ENCODE data around the gene ASPSCR1. TPM values are rescaled to one million over a fixed set of nuclear protein-coding genes. Genes with fewer than 3 reads are reported as not detected.

Gene ASPSCR1
- polyA plus RNA-seq, 1 donor from 2014 or later: 30.8 TPM

DNA sequence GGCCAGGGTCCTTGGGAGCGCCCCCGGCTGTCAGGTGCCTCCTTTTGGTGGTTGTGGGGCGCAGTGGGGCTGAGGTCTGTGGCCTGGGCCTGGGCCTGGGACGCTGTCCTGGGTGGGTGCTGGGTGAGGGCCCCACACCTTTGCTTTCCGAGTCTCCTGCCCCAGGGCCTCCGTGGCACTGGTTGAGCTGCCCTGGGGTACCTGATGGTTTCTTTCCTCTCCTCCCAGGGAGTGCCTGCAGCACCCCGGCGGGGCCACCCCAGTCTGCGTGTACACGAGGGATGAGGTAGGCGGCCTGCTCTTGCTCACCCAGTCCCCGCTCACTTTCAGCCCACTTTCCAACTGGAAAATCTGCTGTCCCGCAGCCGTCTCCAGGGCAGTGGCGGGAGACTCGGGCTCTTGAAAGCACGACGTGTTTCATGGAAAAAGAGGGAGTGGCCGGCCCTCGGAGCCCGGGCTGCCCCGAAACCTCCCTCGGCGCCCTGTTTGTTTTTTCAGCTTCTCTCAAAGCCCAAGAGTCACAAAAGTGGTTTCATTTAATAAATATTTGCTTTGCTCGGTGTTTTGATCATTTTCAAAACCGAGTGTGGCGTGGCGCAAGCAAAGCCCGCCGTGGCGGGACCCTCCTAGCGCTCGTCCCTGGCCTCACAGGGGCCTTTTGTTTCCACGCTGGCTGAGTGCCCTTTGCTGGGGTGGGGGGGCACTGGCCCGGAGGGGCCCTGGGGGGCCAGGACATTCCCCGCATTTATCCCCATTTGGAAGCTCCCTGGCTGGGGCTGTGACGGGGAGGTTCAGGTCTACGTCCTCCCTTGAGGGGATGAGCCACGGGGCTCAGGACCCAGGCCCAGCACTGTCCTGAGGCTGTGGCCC lies 17.4 kb downstream of the ASPSCR1 start:
- no peak overlapping the region for H3K4me3 Mint-ChIP-seq
- no peaks in the 10 kb centered on the region for H3K36me3 Mint-ChIP-seq
- no peaks in the 10 kb centered on the region for H3K27me3 Mint-ChIP-seq
- no peak overlapping the region for H3K27ac Mint-ChIP-seq
- peaks cover 0 to 3% (median 0%) of the 10 kb centered on the region in 3 donors for H3K4me1 Mint-ChIP-seq
- no peaks in the 10 kb centered on the region for H3K9me3 Mint-ChIP-seq

- no peak overlapping the region for H3K27ac Mint-ChIP-seq
- no peaks in the 10 kb centered on the region for H3K9me3 Mint-ChIP-seq
- no peak overlapping the region for H3K4me3 Mint-ChIP-seq
- H3K36me3 Mint-ChIP-seq: no peaks in the 10 kb centered on the region
- no peaks in the 10 kb centered on the region for H3K27me3 Mint-ChIP-seq
- H3K4me1 Mint-ChIP-seq: peaks cover 0 to 3% (median 0%) of the 10 kb centered on the region in 3 donors
Observed at GRCh38 chr17:81995463-81996231, 18.2 kb downstream of the ASPSCR1 start.

- Mint-ChIP-seq H3K4me1 (peaks cover 0 to under 1% (median 0%) of the 10 kb centered on the region in 3 donors), H3K9me3 (no peaks in the 10 kb centered on the region), H3K27me3 (no peaks in the 10 kb centered on the region), H3K27ac (no peak overlapping the region), H3K36me3 (no peaks in the 10 kb centered on the region), H3K4me3 (no peak overlapping the region)
Observed at GRCh38 chr17:81996232-81996756, 18.9 kb downstream of the ASPSCR1 start.

GRCh38 chr17:81996757-81997441 lies 19.5 kb downstream of the ASPSCR1 start:
- Mint-ChIP-seq H3K4me3 (no peak overlapping the region), H3K4me1 (no peaks in the 10 kb centered on the region), H3K27ac (no peak overlapping the region), H3K9me3 (no peaks in the 10 kb centered on the region), H3K36me3 (no peaks in the 10 kb centered on the region), H3K27me3 (no peaks in the 10 kb centered on the region)

GRCh38 chr17:81998212-81998611 lies 20.8 kb downstream of the ASPSCR1 start:
- Mint-ChIP-seq H3K4me3 (no peak overlapping the region), H3K27ac (no peak overlapping the region), H3K36me3 (no peaks in the 10 kb centered on the region), H3K9me3 (no peaks in the 10 kb centered on the region), H3K4me1 (no peaks in the 10 kb centered on the region), H3K27me3 (no peaks in the 10 kb centered on the region)

- Mint-ChIP-seq H3K9me3 (no peaks in the 10 kb centered on the region), H3K4me3 (no peak overlapping the region), H3K36me3 (no peaks in the 10 kb centered on the region), H3K27ac (no peak overlapping the region), H3K4me1 (no peaks in the 10 kb centered on the region), H3K27me3 (no peaks in the 10 kb centered on the region)
Observed at GRCh38 chr17:81998691-81999438, 21.4 kb downstream of the ASPSCR1 start.

GRCh38 chr17:81999587-81999975 lies 22.2 kb downstream of the ASPSCR1 start:
- Mint-ChIP-seq H3K4me1 (no peaks in the 10 kb centered on the region), H3K4me3 (no peak overlapping the region), H3K27me3 (no peaks in the 10 kb centered on the region), H3K9me3 (no peaks in the 10 kb centered on the region), H3K27ac (no peak overlapping the region), H3K36me3 (no peaks in the 10 kb centered on the region)

DNA sequence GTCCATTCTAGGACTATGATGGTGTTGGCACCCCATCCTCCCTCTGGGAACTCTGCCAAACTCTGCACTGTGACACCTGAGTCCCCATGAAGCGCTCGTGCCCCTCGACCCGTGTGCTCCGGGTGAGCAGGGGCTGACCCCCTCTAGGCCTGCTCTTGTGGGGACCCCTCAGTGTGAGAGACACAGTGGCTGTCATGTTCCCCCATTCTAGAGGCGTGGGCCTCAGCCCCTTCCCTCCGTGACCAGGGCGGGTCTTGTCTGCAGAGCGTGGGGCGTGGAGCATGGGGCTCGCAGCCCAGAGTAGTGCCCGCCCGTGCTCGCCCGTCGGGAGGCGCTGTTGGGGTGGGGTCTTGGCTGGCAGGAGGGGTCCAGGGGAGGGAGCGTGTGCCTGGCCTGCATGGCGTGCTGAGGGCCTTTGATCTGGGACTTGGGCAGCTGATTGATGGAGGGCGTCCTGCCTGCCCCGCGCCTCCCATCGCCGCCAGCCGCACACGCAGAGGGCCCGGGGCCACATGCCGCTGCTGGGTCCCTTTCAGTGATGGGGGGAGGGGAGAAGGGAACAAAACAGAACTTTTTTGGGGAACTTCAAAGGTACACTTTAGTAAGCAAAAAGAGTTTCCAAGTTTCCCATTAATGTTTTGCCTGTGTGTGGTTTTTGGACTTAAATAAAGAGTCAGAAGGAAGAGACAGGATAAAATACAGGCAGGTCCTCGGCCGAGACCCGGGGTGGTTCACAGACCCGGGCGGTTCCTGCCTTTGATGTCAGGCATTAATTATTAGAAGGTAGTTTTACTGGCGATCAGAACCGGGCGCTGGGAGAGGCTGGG lies 22.8 kb downstream of the ASPSCR1 start:
- H3K4me1 Mint-ChIP-seq: no peaks in the 10 kb centered on the region
- H3K27me3 Mint-ChIP-seq: no peaks in the 10 kb centered on the region
- H3K4me3 Mint-ChIP-seq: no peak overlapping the region
- no peak overlapping the region for H3K27ac Mint-ChIP-seq
- H3K9me3 Mint-ChIP-seq: no peaks in the 10 kb centered on the region
- H3K36me3 Mint-ChIP-seq: no peaks in the 10 kb centered on the region

DNA sequence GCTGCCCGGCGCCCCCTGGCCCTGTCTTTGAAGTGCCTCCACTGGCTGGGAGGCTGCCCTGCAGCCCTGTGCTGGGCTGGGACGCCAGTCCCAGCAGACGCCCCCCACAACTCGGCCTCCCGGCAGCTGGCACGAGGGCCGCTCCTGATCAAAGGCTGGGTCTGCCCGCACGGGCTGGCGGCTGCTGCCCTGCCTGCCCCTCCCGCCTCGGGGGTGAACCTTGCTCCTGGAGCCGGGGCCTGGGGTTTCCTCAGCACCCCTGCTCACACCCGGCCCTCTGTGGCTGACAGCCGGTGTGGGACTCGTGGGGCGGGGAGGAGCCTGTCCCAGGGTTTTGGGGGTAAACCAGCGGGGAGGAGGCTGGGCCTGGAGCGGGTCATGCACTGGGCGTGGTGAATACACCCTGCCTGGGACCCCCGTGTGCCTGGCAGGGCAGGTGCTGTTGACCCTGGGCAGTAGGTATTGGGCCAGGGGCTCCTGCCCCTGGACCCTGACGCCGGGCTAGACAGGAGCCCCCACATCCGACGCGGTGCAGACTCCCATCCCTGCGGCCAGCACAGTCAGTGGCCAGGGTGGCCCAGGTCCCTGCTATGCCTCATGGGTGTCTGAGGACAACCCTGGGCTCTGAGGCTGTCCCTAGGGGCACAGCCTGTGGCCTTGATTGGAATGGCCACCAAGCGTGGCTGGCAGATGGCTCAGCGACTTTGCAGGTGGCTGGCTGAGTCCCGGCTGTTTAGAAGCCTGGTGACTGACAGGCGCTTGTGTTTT lies 23.6 kb downstream of the ASPSCR1 start:
- H3K36me3 Mint-ChIP-seq: no peaks in the 10 kb centered on the region
- H3K9me3 Mint-ChIP-seq: no peaks in the 10 kb centered on the region
- H3K4me1 Mint-ChIP-seq: no peaks in the 10 kb centered on the region
- H3K27me3 Mint-ChIP-seq: no peaks in the 10 kb centered on the region
- H3K27ac Mint-ChIP-seq: no peak overlapping the region
- H3K4me3 Mint-ChIP-seq: no peak overlapping the region

DNA sequence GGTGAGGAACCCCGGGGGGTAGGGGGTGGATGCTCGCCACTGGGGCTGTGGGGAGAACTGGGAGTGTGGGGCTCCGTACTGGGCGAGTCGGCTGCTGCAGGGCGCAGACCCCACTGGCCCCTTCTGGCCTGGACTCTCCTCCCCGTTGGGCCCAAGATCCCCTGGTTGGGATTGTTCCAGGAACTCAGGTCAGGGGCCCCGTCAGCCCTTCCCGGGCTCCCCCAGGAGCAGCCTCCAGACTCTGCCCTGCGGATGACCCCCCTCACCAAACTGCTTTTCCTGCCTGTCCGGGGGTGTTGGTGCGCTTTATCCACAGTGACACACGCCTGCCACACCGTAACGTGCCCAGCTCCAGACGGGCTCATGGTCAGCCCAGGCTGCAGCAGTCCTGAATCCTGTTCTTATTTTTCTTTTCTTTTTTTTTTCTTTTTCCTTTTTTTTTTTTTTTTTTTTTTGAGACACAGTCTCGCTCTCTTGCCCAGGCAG lies 24.2 kb downstream of the ASPSCR1 start:
- no peak overlapping the region for H3K4me3 Mint-ChIP-seq
- H3K27me3 Mint-ChIP-seq: no peaks in the 10 kb centered on the region
- H3K27ac Mint-ChIP-seq: no peak overlapping the region
- H3K9me3 Mint-ChIP-seq: no peaks in the 10 kb centered on the region
- no peaks in the 10 kb centered on the region for H3K36me3 Mint-ChIP-seq
- H3K4me1 Mint-ChIP-seq: no peaks in the 10 kb centered on the region

DNA sequence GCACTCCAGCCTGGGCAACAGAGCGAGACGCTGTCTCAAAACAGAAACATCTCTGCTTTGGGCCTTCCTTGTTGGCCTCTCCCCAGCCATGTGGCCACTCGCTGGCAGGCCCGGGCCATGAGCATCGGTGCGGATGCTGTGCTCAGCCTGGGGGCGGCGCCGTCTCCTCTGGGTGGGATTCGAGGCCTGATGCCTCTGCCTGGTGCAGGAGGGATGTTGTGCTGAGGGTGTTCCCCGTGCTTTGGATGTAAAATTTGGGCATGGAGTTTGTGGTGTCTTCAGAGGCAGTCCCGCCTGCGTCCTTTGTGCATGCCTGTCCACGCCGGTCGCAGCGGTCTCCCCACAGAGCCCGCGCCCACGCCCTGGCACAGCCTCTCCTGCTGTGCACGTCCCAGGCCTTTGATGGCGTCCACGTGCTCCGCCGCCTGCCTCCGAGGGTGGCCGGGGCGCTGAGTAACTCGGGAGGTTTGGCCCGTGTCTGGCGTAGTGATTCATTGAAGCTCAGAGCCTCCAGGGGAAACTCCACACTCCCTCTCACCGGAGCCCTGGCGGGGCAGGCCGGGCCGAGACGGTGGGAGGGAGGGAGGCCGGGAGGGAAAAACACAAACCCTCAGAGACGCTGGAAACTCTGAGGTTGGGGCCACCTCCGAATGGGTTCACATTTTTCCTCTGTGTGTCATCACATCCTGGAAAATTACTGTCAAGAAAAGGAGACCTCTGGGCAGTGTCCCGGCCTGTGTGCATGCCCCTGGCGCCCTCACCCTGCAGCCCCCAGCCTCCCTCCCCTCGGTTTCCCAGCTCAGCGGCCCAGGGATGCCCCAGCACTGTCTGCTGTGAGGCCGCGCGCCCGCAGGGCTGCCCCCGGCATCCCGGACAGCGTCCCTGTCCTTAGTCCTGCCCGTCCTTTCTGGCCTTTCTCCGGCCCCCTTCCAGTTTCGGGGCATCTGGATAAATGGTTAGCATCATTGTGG lies 26.3 kb downstream of the ASPSCR1 start:
- H3K4me1 Mint-ChIP-seq: no peaks in the 10 kb centered on the region
- no peak overlapping the region for H3K4me3 Mint-ChIP-seq
- no peaks in the 10 kb centered on the region for H3K27me3 Mint-ChIP-seq
- no peaks in the 10 kb centered on the region for H3K36me3 Mint-ChIP-seq
- no peaks in the 10 kb centered on the region for H3K9me3 Mint-ChIP-seq
- no peak overlapping the region for H3K27ac Mint-ChIP-seq

Measured in IgD-negative memory B cell (primary cell).